ENCODE data around the gene MCM6.
"Not testable (repeated sequence)": the region's sequence is repeated elsewhere in the genome, so short reads cannot be mapped to it uniquely, and the experiment has no call there.

The MCM6 gene

GRCh38 chr2:135818937-135819610 is 57.2 kb downstream of the MCM6 start:
- no peak for DNase-seq

- DNase-seq = no peak
Measured at GRCh38 chr2:135817951-135818350, 58.3 kb downstream of the MCM6 start.

GRCh38 chr2:135817466-135817865 is 58.8 kb downstream of the MCM6 start:
- DNase-seq = no peak

GRCh38 chr2:135815269-135815668 is 61.0 kb downstream of the MCM6 start:
- DNase-seq = no peak

GRCh38 chr2:135812907-135813511 is 63.2 kb downstream of the MCM6 start:
- no peak for DNase-seq

- DNase-seq = not testable (repeated sequence)
Measured at GRCh38 chr2:135807874-135808273, 68.4 kb downstream of the MCM6 start.

- no peak for DNase-seq
Measured at GRCh38 chr2:135803278-135803677, 73.0 kb downstream of the MCM6 start.

- no peak for DNase-seq
Measured at GRCh38 chr2:135802350-135802749, 73.9 kb downstream of the MCM6 start.

GRCh38 chr2:135800513-135801460 is 75.5 kb downstream of the MCM6 start:
- no peak for DNase-seq

GRCh38 chr2:135799738-135800137 is 76.5 kb downstream of the MCM6 start:
- no peak for DNase-seq

GRCh38 chr2:135798762-135799161 is 77.5 kb downstream of the MCM6 start:
- no peak for DNase-seq

- no peak for DNase-seq
Measured at GRCh38 chr2:135798275-135798705, 78.0 kb downstream of the MCM6 start.

- peak; percentile 72 for DNase-seq
Measured at GRCh38 chr2:135797497-135798274, 78.6 kb downstream of the MCM6 start.

- DNase-seq = no peak
Measured at GRCh38 chr2:135796606-135797005, 79.6 kb downstream of the MCM6 start.

- DNase-seq = not testable (repeated sequence)
Measured at GRCh38 chr2:135795641-135796040, 80.6 kb downstream of the MCM6 start.

- DNase-seq = no peak
Measured at GRCh38 chr2:135792401-135793150, 83.7 kb downstream of the MCM6 start.

GRCh38 chr2:135791418-135792190 is 84.6 kb downstream of the MCM6 start:
- DNase-seq = no peak

GRCh38 chr2:135790423-135790822 is 85.8 kb downstream of the MCM6 start:
- no peak for DNase-seq

All from CD4-positive, alpha-beta T cell treated with Interleukin-4 for 4 hours (primary cell).